NCI-H1092 (cell line): ENCODE results near the gene SLAMF1.
"Not testable (repeated sequence)": the region's sequence is repeated elsewhere in the genome, so short reads cannot be mapped to it uniquely, and the experiment has no call there.

Experiments used
- DNase-seq: peaks from one replicate; lab custom pipeline; 2025; lab: John Stamatoyannopoulos, UW

SLAMF1 gene

DNA sequence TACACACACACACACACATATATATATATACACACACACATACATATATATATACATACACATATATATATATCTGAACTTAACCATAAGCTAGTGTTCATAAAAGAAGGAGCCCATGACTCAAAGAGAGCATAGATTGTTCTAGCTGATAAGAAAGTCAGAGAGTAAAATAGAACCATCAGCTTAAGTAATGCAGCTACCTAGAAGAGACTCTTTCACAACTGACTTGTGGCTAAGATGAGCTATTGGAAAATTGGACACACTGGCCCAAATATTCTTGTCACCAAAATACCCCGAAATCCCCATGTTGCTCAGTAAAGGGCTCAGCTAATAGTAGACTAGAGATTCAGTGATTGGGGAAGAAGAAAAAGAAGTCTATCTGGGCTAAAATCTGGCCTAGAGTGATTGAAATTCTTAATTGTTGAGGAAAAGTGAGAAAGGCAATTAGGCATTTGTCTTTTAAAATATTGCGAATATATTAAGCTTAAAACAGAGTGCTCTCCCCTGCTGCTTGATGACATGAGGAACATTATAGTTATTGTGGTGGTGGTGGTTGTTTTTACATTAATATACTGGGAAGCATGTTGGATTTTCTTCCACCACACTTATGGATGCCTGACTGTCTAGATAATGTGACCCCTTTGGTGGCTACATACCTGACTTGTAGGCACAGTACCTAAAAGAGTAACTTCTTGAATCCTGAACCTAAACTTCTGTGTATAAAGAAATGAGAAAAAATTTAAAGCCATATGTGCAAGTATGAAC, 6.3 kb downstream of the SLAMF1 start:
- DNase-seq = no peak

DNA sequence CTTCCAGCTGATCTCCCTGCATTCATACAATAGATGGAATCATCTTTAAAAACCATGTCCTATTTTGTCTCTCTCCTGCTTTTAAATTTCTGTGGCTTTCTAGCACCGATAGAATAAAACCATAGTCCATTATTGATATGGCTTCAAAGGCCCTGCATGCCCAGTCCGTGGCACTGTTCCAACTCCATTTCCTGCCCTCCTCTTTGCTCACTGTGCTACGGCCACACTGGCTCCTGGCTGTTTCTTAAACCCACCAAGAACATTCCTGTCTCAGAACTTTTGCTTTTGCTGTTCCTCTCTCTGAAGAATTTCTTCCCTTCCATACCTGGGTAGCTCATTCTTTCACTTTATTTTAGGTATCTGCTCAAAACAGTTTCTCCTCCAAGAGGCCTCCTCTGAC, 7.2 kb downstream of the SLAMF1 start:
- DNase-seq = no peak

DNA sequence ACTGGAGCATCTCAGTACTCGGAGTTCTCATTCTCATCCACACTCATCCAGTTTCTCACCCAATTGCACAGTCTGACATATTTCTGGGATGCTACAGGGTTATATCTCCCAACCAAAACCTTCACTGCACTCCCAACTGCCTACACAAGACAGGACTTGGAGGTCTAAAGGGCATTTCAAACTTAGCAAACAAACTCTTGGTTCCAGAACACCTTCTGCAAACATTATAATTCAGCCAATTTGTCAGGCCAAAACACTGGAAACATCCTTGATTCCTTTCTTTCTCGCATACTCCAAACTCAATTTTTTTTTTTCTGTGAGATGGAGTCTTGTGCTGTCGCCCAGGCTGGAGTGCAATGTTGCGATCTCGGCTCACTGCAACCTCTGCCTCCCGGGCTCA, 7.9 kb downstream of the SLAMF1 start:
- no peak for DNase-seq

DNA sequence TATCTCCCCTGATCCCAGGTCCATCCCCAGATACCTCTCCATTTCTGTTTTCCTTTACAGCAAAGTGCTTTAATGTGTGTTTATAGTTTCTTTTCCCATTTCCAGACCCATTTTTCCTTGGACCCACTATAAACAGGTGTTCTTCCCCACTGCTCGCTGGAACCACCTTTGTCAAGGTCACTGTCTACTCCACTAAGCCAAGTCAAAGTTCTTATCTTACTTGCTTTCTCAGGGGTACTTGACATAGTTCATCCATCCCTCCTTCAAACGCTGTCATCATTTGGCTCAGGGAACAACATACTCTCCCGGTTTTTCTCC, 8.3 kb downstream of the SLAMF1 start:
- DNase-seq = no peak

DNA sequence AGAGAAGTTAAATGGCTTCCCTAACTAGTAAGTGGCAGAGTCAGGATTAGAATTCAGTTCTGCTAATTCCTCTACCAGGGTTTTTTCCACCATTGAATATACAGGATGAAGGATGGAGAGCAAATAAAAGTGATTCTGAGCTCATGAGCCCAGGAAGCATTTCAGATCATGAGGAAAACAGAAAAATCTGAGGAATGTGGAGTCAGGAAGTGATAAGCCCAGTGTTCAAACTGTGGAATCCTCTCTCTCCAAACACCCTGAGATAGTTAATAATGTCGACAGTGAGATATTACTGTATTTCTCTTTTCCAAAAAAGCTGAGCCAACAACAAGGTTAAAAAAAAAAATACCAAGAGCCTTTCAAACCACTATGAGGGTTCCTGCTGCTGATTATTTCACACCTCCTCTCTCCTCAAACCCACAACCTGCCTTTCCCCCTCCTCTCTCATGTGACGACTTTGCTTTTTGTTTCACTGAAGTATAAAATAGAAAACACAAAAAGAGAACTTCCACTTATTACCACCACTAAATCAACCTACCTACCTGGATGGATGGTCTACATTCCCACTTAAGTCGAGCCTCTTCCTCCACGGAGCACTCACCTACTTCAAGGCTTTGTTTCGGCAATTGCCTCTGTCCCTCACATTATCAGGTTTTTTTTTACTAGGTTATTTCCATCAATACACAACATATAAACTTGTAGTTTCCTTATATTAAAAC, 8.9 kb downstream of the SLAMF1 start:
- no peak for DNase-seq

DNA sequence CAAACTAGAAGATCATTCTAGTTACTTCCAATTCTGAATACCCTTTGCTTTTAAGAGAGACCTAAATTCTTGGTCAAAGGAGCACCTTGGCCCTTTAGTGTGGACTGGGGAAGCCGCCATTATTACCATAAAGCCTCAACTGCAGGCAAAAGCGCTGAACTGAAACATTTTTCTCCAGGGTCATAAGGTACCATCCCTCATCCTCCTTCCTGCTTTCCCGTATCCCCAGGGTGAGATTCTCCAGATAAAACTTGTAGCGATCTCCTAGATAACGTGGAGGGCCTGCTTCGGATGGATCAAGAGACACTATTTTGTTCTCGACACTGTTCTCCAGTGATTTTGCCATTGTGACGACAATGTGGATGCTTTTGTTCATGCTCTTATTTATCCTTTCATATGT, 9.8 kb downstream of the SLAMF1 start:
- no peak for DNase-seq

DNA sequence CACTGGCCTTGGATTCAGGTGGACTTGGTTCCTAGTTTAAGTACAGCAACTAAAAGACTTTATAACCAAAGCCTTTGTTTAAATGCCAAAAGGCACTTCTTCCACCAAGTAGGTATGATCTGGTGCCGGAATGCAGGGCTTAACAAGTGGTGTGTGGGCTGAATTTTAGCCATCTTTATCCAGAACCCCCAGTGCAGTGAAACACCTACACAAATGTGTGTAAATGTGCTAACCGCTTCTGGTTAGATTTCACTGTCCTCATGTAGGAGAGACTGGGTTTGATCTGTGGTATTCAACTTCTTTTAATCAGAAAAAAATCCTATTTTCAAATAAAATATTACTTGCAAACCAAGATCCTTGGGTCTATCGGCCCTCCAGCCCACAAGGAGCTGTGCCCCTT, 10.3 kb downstream of the SLAMF1 start:
- no peak for DNase-seq

DNA sequence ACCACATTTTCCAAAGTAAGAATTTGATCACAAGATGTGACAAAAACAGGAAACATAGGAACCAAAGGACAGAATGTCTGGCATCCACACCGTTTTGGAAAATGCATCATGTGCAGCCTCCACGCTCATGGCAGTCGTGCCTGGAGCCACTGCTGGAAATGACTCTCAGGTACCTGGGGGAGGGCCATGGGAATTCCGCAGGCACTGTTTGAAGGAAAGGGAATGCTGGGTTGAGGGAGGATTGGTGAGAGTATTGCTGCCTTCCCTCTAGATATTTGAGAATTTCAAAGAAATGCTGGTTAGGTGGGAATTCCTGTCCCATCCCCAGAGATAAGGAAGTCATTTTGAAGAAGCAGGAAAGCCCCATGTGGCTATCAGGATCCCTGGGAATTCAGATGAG, 10.8 kb downstream of the SLAMF1 start:
- no peak for DNase-seq

DNA sequence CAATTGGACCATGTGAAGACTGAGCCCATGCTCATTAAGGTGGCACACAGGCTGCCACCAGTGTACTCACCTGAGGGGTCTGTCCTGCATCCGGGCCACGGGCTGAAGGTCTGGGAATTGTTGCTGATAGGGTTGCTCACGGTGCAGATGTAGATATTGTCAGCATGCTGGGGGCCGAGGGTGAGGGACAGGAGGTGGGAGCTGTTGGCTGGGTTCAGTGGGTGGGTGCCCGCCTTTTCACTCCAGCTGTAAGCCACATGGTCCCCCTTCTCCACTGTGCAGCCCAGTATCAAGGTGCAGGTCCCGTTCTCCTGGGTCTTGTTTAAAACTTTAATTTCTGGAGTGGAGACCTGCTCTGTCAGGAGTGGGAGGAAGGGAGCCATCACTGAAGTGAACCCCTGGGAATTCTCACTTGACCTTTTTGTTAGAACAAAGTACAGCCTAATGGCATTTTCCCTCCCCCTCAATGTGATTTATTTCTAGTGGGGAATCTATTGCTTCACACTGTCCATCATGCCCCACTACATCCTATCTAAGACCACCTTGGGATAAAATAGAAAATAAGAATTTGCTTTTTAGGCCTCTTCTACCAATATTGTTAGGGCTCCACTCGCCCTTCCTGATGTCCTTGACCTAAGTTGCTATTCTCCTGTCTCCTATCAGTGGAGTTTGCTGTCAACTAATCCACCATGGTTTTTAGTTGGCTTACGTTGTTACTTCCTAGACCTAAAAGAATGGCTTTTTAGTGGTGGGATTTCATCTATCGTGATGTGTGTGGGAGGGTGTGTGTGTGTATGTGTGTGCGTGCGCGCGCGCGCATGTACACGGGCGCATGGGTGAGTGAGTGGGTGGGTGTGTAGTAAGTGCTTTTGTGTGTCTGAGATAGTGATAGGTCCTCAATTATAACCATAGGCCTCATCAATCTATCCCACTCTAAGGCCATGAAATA, 12.0 kb downstream of the SLAMF1 start:
- DNase-seq = no peak

DNA sequence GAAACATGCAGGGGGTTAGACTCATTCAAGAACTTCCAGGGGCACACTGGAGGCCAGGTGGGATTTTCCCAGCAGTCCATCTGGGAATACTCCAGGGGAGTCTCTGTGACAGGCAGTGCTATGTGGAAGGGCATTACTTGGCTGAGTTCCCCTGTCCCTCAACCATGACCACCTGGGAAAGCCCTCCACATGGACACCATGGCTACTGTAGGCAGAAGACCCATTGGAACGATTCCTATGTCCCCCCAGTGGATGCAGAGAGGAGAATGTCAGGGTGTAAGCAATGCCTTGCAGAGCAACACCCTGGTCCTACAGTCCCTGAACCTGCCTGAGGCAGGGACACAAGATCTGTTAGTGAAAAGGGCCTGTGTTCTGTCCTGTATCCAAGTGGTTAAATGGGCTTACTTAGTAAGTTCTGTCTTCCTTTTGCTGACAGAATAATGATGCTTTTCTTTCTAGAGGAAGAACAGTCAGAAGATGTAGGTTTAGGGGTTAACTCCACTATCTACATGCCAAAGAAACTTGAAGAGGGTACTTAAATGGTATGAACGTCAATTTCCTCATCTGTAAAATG, 13.4 kb downstream of the SLAMF1 start:
- DNase-seq = no peak

DNA sequence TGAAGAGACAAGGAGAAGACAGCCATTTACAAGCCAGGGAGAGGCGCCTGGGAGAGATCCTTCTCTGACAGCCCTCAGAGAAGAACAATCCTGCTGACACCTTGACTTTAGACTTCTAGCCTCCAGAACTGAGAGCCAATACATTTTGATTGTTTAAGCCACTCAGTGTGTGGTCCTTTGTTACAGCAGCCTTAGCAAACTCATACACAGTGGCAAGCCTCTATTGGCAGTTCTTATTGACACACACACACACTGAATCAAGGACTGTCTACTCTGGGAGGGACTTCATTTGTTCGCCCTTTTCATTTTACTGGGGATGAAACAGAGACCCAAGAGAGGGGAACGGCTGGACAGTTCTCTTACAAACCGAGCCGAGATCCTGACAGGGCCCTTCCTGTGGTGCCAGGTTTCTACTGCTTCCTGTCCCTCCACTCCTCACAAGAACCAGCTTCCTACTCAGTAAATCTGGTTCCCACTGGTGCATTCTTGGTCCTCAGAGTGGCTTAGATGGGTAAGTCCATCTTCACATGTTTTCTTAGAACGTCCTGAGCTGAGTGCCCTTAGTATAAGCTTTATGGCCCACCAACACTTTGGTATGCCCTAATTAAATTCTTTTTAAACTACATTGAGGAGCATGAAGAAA, 14.7 kb downstream of the SLAMF1 start:
- no peak for DNase-seq

DNA sequence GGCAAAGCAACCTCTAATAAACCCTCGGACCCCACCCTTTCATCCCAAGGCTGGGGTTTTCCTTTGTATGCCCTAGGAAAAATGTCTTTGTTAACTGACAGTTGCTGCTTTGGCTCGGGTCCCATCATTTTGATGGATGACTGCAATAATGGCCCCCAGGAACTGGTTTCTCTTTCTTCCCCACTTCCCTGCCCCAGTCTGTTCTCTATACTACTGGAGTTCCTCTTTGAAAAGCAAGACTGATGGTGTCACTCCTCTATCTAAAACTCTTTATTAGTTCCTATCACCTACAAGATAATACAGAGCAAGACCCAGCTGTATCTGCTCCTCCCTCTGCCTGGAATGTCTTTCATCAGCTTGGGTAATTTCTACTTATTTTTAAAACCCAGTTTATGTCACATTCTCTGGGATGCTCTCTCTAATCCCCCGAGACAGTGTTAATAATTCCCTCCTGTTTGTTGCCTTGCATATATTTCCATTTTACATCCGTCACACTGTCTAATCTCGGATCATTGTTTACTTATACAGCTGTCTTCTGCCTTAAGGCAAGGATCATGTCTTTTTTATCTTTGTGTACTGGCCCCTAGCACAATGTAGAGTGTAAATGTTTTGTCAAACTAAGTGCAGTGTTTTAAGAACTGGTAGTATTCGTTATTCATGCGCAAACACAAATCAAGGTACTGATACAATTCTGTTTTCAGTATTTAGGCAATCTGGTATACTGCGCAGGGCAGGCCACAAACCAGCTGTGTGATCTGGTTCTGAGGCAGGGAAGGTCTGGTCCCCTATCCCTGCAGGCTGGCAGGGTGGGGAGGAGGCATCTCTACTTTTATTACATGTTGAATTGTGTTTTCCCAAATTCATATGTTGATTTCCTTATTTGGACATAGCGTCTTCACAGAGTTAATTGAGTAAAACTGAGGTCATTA, 16.1 kb downstream of the SLAMF1 start:
- DNase-seq = no peak

DNA sequence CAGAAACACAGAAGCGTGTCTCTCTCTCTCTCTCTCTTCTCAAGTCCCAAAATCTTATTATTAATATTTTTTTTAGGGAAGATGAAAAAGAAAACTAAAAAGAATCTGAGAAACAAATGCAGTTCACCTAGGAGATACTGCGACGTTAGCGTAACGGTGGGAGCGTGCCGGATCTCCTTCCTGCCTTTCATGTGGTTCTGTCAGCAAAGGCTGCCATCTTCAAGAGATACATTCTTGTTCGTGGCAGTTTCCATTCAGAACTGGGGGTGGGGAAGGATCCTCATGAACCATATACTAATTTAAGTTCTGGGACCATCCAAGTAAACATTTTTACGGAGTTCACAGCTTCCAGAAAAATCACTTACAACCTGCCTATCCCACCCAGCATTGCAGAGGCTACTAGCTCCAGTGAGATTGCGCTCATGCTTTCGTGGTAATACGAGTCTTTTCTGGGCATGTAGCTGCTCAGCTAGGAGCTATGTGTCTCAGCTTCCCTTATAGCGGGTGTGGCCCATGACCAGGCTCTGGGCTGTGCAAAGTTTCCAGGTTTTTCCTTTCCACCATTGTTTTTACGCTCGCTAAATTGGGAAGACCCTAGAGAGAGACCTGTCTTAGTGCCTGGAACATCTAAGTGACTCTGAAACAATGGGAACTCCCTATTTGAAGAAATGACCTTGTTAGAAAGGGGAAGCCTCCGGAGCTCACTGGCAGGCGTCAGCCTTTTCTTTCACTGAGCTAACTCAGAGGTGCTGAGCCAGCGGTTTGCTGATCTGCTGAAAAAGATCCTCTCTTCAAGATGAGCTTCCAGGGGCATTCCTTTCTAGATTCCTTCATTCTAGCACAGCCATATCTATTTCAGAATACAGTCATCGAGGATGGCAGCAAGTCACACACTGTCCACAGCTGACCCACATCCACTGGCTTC, 17.3 kb downstream of the SLAMF1 start:
- no peak for DNase-seq

DNA sequence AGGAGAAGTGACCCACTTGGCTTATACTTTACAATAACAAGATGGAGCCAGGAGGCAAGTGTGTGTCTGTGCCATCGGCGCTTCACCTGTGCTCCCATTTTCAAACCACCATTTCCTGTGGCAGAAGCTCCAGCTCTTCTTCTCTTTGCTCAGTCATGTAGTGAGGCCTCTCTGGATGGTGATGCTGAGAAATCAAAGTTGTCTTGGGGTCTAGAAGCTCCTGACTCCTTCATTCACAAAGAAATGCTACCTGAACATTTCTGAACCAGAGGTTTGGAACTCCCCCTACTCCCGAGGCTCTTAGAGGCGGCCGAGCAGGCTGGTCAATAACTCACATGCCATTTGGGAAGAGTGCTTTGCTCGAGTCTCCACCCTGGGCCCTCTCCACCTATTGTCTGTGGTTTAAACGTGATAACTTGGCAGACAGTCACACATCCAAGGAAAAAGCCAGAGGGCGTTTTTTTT, 18.0 kb downstream of the SLAMF1 start:
- no peak for DNase-seq

DNA sequence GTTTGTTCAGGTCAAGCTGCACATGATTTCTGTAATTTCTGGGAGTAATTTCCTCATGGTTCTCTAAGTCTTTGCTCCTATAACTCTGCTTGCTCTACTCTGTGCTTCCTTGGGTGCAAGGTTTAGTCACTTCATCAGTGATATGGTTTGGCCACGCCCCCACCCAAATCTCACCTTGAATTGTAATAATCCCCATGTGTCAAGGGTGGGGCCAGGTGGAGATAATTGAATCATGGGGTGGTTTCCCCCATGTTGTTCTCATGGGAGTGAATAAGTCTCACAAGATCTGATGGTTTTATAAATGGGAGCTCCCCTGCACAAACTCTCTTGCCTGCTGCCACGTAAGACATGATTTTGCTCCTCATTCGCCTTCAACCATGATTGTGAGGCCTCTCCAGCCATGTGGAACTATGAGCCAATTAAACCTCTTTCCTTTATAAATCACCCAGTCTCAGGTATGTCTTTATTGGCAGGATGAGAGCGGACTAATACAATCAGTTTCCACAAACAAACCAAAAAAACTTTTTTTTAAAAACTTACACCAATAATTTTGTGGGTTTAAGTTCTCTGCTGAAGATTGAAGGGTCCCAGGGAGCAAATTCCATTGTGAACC, 19.1 kb downstream of the SLAMF1 start:
- DNase-seq = not testable (repeated sequence)

DNA sequence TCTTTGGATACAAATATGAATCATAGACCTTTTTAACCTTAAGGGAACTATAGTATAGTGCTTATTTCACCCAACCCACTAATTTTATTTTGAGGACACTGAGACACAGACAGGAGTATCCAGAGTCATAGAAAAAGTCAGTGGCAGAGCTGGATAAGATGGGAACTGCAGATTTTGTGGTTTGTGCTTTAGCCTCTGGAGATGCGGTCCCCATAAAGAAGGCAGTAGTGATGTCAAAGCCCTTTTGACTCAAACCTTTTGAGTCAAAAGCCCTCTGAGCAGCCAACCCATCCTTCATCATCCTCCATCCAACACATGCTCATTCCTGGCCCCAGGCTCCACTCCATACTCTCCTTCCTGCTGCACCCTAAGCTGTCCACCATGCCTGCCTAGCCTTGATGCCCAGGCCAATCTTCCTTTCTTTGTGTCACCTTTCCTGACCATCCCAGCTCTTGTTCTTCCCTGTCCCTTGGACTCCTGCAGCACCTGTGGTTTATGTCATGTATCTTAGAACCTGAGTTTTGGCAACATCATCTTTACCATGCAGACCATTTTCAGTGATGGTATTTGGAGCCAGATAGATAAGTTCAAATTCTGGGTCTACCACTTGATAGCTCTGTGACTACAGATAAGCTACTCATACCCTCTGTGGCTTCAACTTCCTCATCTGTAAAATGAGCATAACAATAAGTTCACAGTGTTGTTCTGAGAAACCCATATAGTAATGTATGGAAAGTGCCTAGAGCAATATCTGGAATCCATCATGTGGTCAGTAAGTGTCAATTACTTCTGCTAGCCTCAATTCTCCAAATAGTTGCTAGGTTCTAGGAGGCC, 20.1 kb downstream of the SLAMF1 start:
- DNase-seq = no peak

DNA sequence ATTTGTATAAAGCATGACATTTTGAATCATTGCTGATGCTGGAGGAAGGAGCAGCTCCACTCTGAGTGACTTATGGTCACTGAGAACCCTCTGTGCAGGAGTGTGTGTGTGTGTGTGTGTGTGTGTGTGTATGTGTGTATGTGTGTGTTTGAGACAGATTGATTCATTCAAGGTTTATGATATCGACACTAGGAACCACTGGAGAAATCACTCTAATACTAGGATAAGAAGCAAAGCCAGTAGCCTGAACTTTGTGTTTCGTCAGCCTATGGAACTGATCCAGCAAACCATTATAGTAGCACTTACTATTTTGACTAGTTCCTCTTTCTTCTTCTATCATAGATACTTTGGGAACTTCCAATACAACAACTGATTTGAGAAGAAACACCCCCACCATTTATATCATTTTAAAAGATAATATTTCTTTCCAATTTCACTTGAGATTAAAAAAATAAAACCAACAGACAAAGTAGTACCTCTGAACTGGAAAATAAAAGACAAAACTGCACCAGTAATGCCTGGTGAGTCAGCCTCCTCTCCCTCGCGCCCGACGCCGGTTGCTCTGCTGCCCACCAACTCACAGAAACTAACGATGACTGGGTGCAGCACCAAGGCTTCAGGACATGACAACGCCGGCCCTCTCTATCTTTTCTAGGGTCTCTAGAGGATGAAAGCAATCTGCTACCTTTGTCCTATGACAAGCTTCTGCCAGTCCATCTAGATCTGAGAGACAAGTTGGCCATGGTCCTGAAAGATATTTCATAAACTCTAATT, 20.9 kb downstream of the SLAMF1 start:
- no peak for DNase-seq
